GM12891 (cell line): ENCODE data around the gene CFAP53.
"Not testable (repeated sequence)": the region's sequence is repeated elsewhere in the genome, so short reads cannot be mapped to it uniquely, and the experiment has no call there.

Source experiments
- POLR2A ChIP-seq: IDR thresholded peaks from 2 replicates; pipeline ENCODE4 v1.6.1; 2011; ENCODE audit warnings: low read depth, low read length, control low read depth
- POLR2AphosphoS5 ChIP-seq: IDR thresholded peaks from 2 replicates; pipeline ENCODE4 v1.6.1; 2011; ENCODE audit warnings: low read depth, low read length, control low read depth
- SPI1 ChIP-seq: IDR thresholded peaks from 2 replicates; pipeline ENCODE4 v1.6.1; 2011; ENCODE audit warnings: low read depth, low read length, control low read depth
- TAF1 ChIP-seq: IDR thresholded peaks from 2 replicates; pipeline ENCODE4 v1.6.1; 2011; ENCODE audit warnings: low read depth, low read length, control low read depth

DNA sequence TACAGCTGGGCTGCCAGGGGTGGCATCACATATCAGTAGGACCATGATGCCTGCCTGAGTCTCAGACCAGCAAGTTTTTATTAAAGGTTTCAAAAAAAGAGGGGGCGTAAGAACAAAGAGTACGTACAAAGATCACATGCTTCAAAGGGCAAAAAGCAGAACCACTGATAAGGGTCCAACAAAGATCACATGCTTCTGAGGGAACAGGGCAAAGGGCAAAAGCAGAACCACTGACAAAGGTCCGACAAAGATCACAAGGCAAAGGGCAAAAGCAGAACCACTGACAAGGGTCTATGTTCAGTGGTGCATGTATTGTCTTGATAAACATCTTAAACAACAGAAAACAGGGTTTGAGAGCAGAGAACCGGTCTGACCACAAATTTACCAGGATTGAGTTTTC lies 46.0 kb downstream of the CFAP53 start:
- TF ChIP-seq POLR2A, POLR2AphosphoS5, SPI1, TAF1: not testable (repeated sequence)
